Measurements from ENCODE around the gene ZFYVE28.

ZFYVE28 gene

DNA sequence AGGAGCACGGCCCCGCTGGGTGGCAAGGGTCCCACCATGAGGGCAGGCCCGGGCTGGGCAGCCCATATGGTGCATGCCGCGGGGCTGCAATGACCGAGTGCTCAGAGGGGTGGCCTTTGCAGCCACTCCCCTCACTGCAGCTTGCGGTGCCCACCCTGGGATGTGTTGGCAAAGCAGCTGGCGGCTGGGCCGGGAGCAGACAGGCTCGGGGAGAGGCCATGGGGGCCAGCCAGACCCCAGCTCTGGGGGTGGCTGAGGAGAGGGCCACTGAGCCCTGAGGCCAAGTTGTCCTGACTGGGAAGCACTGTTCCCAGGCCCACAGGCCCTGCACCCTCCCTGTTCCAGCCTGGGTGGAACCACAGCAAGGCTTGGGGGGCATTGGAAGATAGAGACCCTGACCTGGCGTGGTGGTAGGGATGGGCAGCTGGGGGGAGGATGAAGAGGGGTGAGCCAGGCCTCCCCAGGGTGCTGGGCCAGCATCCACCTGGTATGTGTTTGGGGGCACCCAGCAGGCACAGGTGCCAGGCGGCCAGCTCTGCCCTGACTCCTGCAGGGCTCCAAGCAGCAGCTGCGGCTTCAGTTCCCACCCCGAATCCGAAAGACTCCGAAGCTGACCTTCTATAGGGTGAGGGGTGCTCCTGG lies 32.1 kb upstream of the ZFYVE28 start:
- Histone ChIP-seq H3K4me3 (ENCODE audit: insufficient read length, low read depth) (no peak overlapping the region), H3K27me3 (ENCODE audit: insufficient read depth, insufficient read length) (peaks cover 13% of the 10 kb centered on the region), H3K36me3 (ENCODE audit: insufficient read depth, insufficient read length, low read length) (no peaks in the 10 kb centered on the region), H3K9ac (ENCODE audit: insufficient read length, low read depth) (no peak overlapping the region), H3K4me1 (ENCODE audit: insufficient read depth, insufficient read length) (no peaks in the 10 kb centered on the region), H3K9me3 (ENCODE audit: insufficient read depth, low read length) (no peaks in the 10 kb centered on the region)
- TF ChIP-seq ZNF274 (IDR thresholded peaks at IDR 0.05; ENCODE audit: low read depth, low read length) (no peak), SUZ12 (IDR thresholded peaks at IDR 0.05; ENCODE audit: extremely low read depth, insufficient read depth, insufficient read length) (no peak), YY1 (IDR thresholded peaks at IDR 0.05; ENCODE audit: insufficient read depth, insufficient read length) (no peak)
- DNase-seq (ENCODE audit: low read depth, low spot score): no peak

DNA sequence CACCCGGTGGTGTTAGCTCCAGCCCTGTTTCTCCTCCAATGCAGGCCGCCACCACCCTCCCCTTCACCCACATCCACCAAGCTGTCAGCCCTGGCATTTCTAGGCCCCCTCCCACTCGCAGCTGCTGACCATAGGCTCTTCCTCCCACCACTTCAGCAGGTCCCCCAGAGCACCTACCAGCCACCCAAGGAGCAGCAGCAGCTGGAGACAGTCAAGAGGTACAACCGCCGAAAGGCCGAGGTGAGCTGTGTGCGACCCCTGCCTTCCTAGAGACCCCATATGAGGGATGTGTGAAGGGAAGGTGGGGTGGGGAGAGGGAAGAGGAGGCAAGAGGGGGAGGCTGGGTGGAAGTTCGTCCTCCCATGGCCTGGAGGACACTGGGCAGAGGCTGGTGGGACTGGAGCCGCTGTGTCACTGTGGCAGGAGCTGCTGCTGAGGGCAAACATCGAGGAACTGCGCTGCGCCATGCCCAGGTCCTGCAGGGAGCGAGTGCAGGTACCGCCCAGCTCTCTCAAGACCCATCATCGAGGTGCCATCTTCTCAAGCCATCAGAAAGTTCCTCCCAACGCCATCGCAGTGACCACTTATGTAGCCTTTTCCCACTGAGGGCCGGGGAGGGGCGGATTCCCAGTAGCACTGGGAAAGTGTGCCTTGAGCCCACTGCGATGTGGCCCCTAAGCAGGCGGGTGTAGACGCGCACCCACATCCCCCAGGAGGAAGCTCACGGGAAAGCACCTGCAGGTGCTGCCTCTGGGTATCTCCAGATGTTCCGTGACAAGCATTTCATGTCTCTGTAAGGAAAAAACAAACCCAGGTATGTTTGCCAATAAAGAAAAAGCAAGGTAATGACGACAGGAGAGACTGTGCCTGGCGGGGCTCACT lies 31.3 kb upstream of the ZFYVE28 start:
- peaks cover 13% of the 10 kb centered on the region for H3K27me3 ChIP-seq (ENCODE audit: insufficient read depth, insufficient read length)
- H3K4me3 ChIP-seq (ENCODE audit: insufficient read length, low read depth): no peak overlapping the region
- no peak for DNase-seq (ENCODE audit: low read depth, low spot score)
- TF ChIP-seq SUZ12 (IDR thresholded peaks at IDR 0.05; ENCODE audit: extremely low read depth, insufficient read depth, insufficient read length) (no peak), YY1 (IDR thresholded peaks at IDR 0.05; ENCODE audit: insufficient read depth, insufficient read length) (no peak)
- no peak overlapping the region for H3K9ac ChIP-seq (ENCODE audit: insufficient read length, low read depth)
- H3K36me3 ChIP-seq (ENCODE audit: insufficient read depth, insufficient read length, low read length): no peaks in the 10 kb centered on the region
- H3K4me1 ChIP-seq (ENCODE audit: insufficient read depth, insufficient read length): no peaks in the 10 kb centered on the region
- H3K9me3 ChIP-seq (ENCODE audit: insufficient read depth, low read length): no peaks in the 10 kb centered on the region

DNA sequence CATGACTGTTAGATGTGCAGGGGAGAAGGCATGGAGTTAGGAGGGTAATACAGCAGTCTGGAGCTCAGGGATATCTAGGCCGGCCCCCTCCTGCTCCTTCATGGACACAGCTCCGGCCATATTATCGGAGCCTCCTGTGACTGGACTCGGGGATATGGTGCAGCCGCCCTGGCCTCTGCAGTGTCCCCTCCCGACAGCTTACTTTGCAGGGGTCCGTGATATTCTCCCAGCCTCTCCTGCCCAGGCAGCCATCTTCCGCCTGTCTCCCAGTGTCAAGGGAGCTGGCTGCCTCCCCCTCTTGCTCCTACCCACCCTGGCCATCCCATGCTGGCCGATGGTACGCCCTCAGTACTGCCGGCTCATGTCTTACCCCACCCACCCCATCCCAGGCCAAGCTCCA lies 30.6 kb upstream of the ZFYVE28 start:
- no peak for TF ChIP-seq SUZ12 (IDR thresholded peaks at IDR 0.05; ENCODE audit: extremely low read depth, insufficient read depth, insufficient read length)
- no peak for TF ChIP-seq ZNF274 (IDR thresholded peaks at IDR 0.05; ENCODE audit: low read depth, low read length)
- no peak for TF ChIP-seq YY1 (IDR thresholded peaks at IDR 0.05; ENCODE audit: insufficient read depth, insufficient read length)
- DNase-seq (ENCODE audit: low read depth, low spot score): no peak
- H3K36me3 ChIP-seq (ENCODE audit: insufficient read depth, insufficient read length, low read length): no peaks in the 10 kb centered on the region

DNA sequence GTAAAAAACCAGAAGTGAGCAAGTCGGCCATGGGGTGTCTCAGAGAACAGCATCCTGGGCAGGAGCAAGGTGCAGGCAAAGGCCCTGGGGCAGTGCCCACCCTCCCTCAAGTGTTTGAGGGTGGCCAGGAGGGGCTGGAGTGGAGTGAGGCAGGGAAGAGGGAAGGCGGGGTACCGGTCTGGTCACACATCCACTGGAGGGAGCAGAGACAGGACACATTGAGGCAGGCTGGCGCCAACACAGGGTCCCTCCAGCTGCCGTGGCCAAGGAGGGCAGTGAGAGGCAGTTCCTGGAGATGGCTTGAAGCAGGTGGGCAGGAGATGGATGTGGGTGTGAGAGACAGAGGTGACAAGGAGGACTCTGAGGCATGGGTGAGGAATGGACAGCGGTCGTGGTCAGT lies 30.1 kb upstream of the ZFYVE28 start:
- H3K4me1 ChIP-seq (ENCODE audit: insufficient read depth, insufficient read length): no peaks in the 10 kb centered on the region
- TF ChIP-seq YY1 (IDR thresholded peaks at IDR 0.05; ENCODE audit: insufficient read depth, insufficient read length): no peak
- TF ChIP-seq ZNF274 (IDR thresholded peaks at IDR 0.05; ENCODE audit: low read depth, low read length): no peak
- TF ChIP-seq SUZ12 (IDR thresholded peaks at IDR 0.05; ENCODE audit: extremely low read depth, insufficient read depth, insufficient read length): no peak
- DNase-seq (ENCODE audit: low read depth, low spot score): no peak
- no peak overlapping the region for H3K9ac ChIP-seq (ENCODE audit: insufficient read length, low read depth)
- H3K4me3 ChIP-seq (ENCODE audit: insufficient read length, low read depth): no peak overlapping the region
- no peaks in the 10 kb centered on the region for H3K9me3 ChIP-seq (ENCODE audit: insufficient read depth, low read length)
- H3K36me3 ChIP-seq (ENCODE audit: insufficient read depth, insufficient read length, low read length): no peaks in the 10 kb centered on the region
- H3K27me3 ChIP-seq (ENCODE audit: insufficient read depth, insufficient read length): peaks cover 13% of the 10 kb centered on the region

More for the DNA sequence above, 30.6 kb upstream of the ZFYVE28 start:
- Histone ChIP-seq H3K4me1 (ENCODE audit: insufficient read depth, insufficient read length) (no peaks in the 10 kb centered on the region), H3K4me3 (ENCODE audit: insufficient read length, low read depth) (no peak overlapping the region), H3K9me3 (ENCODE audit: insufficient read depth, low read length) (no peaks in the 10 kb centered on the region), H3K9ac (ENCODE audit: insufficient read length, low read depth) (no peak overlapping the region), H3K27me3 (ENCODE audit: insufficient read depth, insufficient read length) (peaks cover 13% of the 10 kb centered on the region)

DNA sequence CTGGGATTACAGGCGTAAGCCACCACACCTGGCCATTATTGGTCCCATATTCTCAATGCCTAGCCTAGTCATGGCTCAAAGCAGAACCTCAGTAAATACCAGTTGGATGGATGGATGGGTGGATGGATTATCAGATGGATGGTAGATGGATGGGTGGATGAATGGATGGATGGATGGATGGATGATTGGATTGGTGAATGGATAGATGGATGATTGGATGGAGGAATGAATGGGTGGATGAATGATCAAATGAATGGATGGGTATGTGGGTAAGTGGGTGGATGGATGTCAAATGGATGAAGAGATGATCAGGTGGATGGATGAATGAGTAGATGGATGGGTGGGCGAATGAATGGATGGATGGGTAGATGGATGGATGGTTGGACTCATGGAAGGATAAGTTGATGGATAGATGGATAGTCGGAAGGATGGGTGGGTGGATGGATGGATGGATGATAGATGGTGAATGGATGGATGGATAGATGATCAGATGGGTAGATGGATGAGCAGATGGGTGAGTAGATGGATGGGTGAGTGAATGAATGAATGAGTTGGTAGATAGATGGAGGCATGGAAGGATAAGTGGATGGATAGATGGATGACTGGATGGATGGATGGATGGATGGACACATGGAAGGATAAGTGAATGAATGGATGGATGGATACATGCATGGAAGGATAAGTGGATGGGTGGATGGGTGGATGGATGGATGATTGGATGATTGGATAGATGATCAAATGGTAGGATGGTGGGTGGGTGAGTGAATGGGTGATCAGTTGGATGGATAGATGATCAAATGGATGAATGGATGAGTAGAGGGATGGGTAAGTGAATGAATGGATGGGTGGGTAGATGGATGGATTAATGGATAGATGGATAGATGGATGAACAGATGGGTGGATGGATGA lies 28.5 kb upstream of the ZFYVE28 start:
- Histone ChIP-seq H3K4me3 (ENCODE audit: insufficient read length, low read depth) (no peak overlapping the region), H3K27me3 (ENCODE audit: insufficient read depth, insufficient read length) (peaks cover 13% of the 10 kb centered on the region), H3K36me3 (ENCODE audit: insufficient read depth, insufficient read length, low read length) (no peaks in the 10 kb centered on the region), H3K4me1 (ENCODE audit: insufficient read depth, insufficient read length) (peaks cover 3% of the 10 kb centered on the region), H3K9ac (ENCODE audit: insufficient read length, low read depth) (no peak overlapping the region), H3K9me3 (ENCODE audit: insufficient read depth, low read length) (no peaks in the 10 kb centered on the region)
- no peak for TF ChIP-seq YY1 (IDR thresholded peaks at IDR 0.05; ENCODE audit: insufficient read depth, insufficient read length)
- no peak for TF ChIP-seq SUZ12 (IDR thresholded peaks at IDR 0.05; ENCODE audit: extremely low read depth, insufficient read depth, insufficient read length)
- TF ChIP-seq ZNF274 (IDR thresholded peaks at IDR 0.05; ENCODE audit: low read depth, low read length): no peak
- no peak for DNase-seq (ENCODE audit: low read depth, low spot score)

DNA sequence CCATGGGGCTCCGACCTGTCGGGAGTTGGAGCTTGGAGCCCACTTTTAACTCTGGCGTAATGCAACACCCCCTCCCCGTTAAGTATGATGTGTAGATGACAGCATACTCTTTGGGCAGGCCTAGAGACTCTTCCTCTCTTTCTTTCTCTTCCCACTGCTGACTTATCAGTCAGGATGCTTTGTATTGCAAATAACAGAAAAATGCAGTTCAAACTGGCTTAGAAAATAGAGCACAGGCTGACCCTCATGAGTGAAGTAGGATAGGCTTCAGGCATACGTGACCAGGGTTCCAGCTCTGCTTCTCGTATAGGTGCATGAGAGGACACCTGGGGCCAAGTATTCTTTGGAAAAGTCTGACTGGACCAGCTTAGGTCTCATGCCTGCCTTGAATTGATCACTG lies 27.1 kb upstream of the ZFYVE28 start:
- peaks cover 10% of the 10 kb centered on the region for H3K4me1 ChIP-seq (ENCODE audit: insufficient read depth, insufficient read length)
- H3K27me3 ChIP-seq (ENCODE audit: insufficient read depth, insufficient read length): peaks cover 13% of the 10 kb centered on the region
- no peak for TF ChIP-seq ZNF274 (IDR thresholded peaks at IDR 0.05; ENCODE audit: low read depth, low read length)
- no peak for TF ChIP-seq SUZ12 (IDR thresholded peaks at IDR 0.05; ENCODE audit: extremely low read depth, insufficient read depth, insufficient read length)
- no peak for TF ChIP-seq YY1 (IDR thresholded peaks at IDR 0.05; ENCODE audit: insufficient read depth, insufficient read length)
- H3K9ac ChIP-seq (ENCODE audit: insufficient read length, low read depth): no peak overlapping the region
- no peak for DNase-seq (ENCODE audit: low read depth, low spot score)
- no peaks in the 10 kb centered on the region for H3K36me3 ChIP-seq (ENCODE audit: insufficient read depth, insufficient read length, low read length)
- no peak overlapping the region for H3K4me3 ChIP-seq (ENCODE audit: insufficient read length, low read depth)
- H3K9me3 ChIP-seq (ENCODE audit: insufficient read depth, low read length): no peaks in the 10 kb centered on the region
